Measurements from ENCODE around the gene ESPNL.

ESPNL gene

GRCh38 chr2:238102865-238103264, 2.7 kb downstream of the ESPNL start:
- Histone ChIP-seq H3K36me3 (ENCODE audit: insufficient read depth, low read length) (no peaks in the 10 kb centered on the region), H3K9me3 (replicated peaks; ENCODE audit: low read length) (no peaks in the 10 kb centered on the region), H3K27me3 (ENCODE audit: control insufficient read depth, insufficient read depth, low read length) (peaks cover 3% of the 10 kb centered on the region), H3K9ac (ENCODE audit: low read depth, low read length) (no peak overlapping the region), H3K4me1 (ENCODE audit: control insufficient read depth, insufficient read depth, low read length) (no peaks in the 10 kb centered on the region), H3K4me3 (ENCODE audit: low read length) (no peak overlapping the region), H3K4me2 (ENCODE audit: low read length) (no peak overlapping the region)

GRCh38 chr2:238103465-238104225, 3.5 kb downstream of the ESPNL start:
- Histone ChIP-seq H3K9ac (ENCODE audit: low read depth, low read length) (no peak overlapping the region), H3K4me1 (ENCODE audit: control insufficient read depth, insufficient read depth, low read length) (peaks cover 1% of the 10 kb centered on the region), H3K36me3 (ENCODE audit: insufficient read depth, low read length) (no peaks in the 10 kb centered on the region), H3K9me3 (replicated peaks; ENCODE audit: low read length) (no peaks in the 10 kb centered on the region), H3K27me3 (ENCODE audit: control insufficient read depth, insufficient read depth, low read length) (peaks cover 11% of the 10 kb centered on the region), H3K4me3 (ENCODE audit: low read length) (no peak overlapping the region), H3K4me2 (ENCODE audit: low read length) (no peak overlapping the region)

- Histone ChIP-seq H3K36me3 (ENCODE audit: insufficient read depth, low read length) (no peaks in the 10 kb centered on the region), H3K4me3 (ENCODE audit: low read length) (no peak overlapping the region), H3K9me3 (replicated peaks; ENCODE audit: low read length) (no peaks in the 10 kb centered on the region), H3K9ac (ENCODE audit: low read depth, low read length) (no peak overlapping the region), H3K27me3 (ENCODE audit: control insufficient read depth, insufficient read depth, low read length) (peaks cover 14% of the 10 kb centered on the region), H3K4me1 (ENCODE audit: control insufficient read depth, insufficient read depth, low read length) (peaks cover 5% of the 10 kb centered on the region), H3K4me2 (ENCODE audit: low read length) (no peak overlapping the region)
Observed at GRCh38 chr2:238104226-238104690, 4.1 kb downstream of the ESPNL start.

GRCh38 chr2:238104691-238105371, 4.7 kb downstream of the ESPNL start:
- Histone ChIP-seq H3K4me2 (ENCODE audit: low read length) (no peak overlapping the region), H3K4me1 (ENCODE audit: control insufficient read depth, insufficient read depth, low read length) (peaks cover 5% of the 10 kb centered on the region), H3K36me3 (ENCODE audit: insufficient read depth, low read length) (no peaks in the 10 kb centered on the region), H3K9me3 (replicated peaks; ENCODE audit: low read length) (no peaks in the 10 kb centered on the region), H3K4me3 (ENCODE audit: low read length) (no peak overlapping the region), H3K27me3 (ENCODE audit: control insufficient read depth, insufficient read depth, low read length) (peaks cover 14% of the 10 kb centered on the region), H3K9ac (ENCODE audit: low read depth, low read length) (no peak overlapping the region)

- H3K9ac ChIP-seq (ENCODE audit: low read depth, low read length) = no peak overlapping the region
- no peaks in the 10 kb centered on the region for H3K9me3 ChIP-seq (replicated peaks; ENCODE audit: low read length)
- no peak overlapping the region for H3K4me3 ChIP-seq (ENCODE audit: low read length)
- no peaks in the 10 kb centered on the region for H3K36me3 ChIP-seq (ENCODE audit: insufficient read depth, low read length)
- H3K4me2 ChIP-seq (ENCODE audit: low read length) = no peak overlapping the region
- peaks cover 14% of the 10 kb centered on the region for H3K27me3 ChIP-seq (ENCODE audit: control insufficient read depth, insufficient read depth, low read length)
- H3K4me1 ChIP-seq (ENCODE audit: control insufficient read depth, insufficient read depth, low read length) = peaks cover 5% of the 10 kb centered on the region
Observed at GRCh38 chr2:238105506-238106338, 5.6 kb downstream of the ESPNL start.

- peaks cover 14% of the 10 kb centered on the region for H3K27me3 ChIP-seq (ENCODE audit: control insufficient read depth, insufficient read depth, low read length)
- H3K4me2 ChIP-seq (ENCODE audit: low read length) = no peak overlapping the region
- no peak overlapping the region for H3K4me3 ChIP-seq (ENCODE audit: low read length)
- H3K4me1 ChIP-seq (ENCODE audit: control insufficient read depth, insufficient read depth, low read length) = peaks cover 5% of the 10 kb centered on the region
- H3K9ac ChIP-seq (ENCODE audit: low read depth, low read length) = no peak overlapping the region
- H3K36me3 ChIP-seq (ENCODE audit: insufficient read depth, low read length) = no peaks in the 10 kb centered on the region
- H3K9me3 ChIP-seq (replicated peaks; ENCODE audit: low read length) = no peaks in the 10 kb centered on the region
Observed at GRCh38 chr2:238106339-238106697, 6.2 kb downstream of the ESPNL start.

- Histone ChIP-seq H3K9me3 (replicated peaks; ENCODE audit: low read length) (no peaks in the 10 kb centered on the region), H3K36me3 (ENCODE audit: insufficient read depth, low read length) (no peaks in the 10 kb centered on the region), H3K4me3 (ENCODE audit: low read length) (no peak overlapping the region), H3K4me2 (ENCODE audit: low read length) (no peak overlapping the region), H3K4me1 (ENCODE audit: control insufficient read depth, insufficient read depth, low read length) (peaks cover 5% of the 10 kb centered on the region), H3K27me3 (ENCODE audit: control insufficient read depth, insufficient read depth, low read length) (peaks cover 14% of the 10 kb centered on the region), H3K9ac (ENCODE audit: low read depth, low read length) (no peak overlapping the region)
Observed at GRCh38 chr2:238106698-238107524, 6.8 kb downstream of the ESPNL start.

GRCh38 chr2:238107525-238108422, 7.6 kb downstream of the ESPNL start:
- peaks cover 14% of the 10 kb centered on the region for H3K27me3 ChIP-seq (ENCODE audit: control insufficient read depth, insufficient read depth, low read length)
- no peak overlapping the region for H3K9ac ChIP-seq (ENCODE audit: low read depth, low read length)

GRCh38 chr2:238108423-238109183, 8.5 kb downstream of the ESPNL start:
- Histone ChIP-seq H3K36me3 (ENCODE audit: insufficient read depth, low read length) (no peaks in the 10 kb centered on the region), H3K9ac (ENCODE audit: low read depth, low read length) (no peak overlapping the region), H3K27me3 (ENCODE audit: control insufficient read depth, insufficient read depth, low read length) (peaks cover 14% of the 10 kb centered on the region), H3K4me3 (ENCODE audit: low read length) (no peak overlapping the region), H3K4me1 (ENCODE audit: control insufficient read depth, insufficient read depth, low read length) (peaks cover 5% of the 10 kb centered on the region), H3K9me3 (replicated peaks; ENCODE audit: low read length) (peaks cover 3% of the 10 kb centered on the region), H3K4me2 (ENCODE audit: low read length) (no peak overlapping the region)

More at GRCh38 chr2:238107525-238108422, 7.6 kb downstream of the ESPNL start:
- Histone ChIP-seq H3K4me3 (ENCODE audit: low read length) (no peak overlapping the region), H3K36me3 (ENCODE audit: insufficient read depth, low read length) (no peaks in the 10 kb centered on the region), H3K4me1 (ENCODE audit: control insufficient read depth, insufficient read depth, low read length) (peaks cover 5% of the 10 kb centered on the region), H3K4me2 (ENCODE audit: low read length) (no peak overlapping the region), H3K9me3 (replicated peaks; ENCODE audit: low read length) (peaks cover 3% of the 10 kb centered on the region)

- no peaks in the 10 kb centered on the region for H3K36me3 ChIP-seq (ENCODE audit: insufficient read depth, low read length)
- peaks cover 3% of the 10 kb centered on the region for H3K9me3 ChIP-seq (replicated peaks; ENCODE audit: low read length)
- peaks cover 7% of the 10 kb centered on the region for H3K4me1 ChIP-seq (ENCODE audit: control insufficient read depth, insufficient read depth, low read length)
- peaks cover 9% of the 10 kb centered on the region for H3K27me3 ChIP-seq (ENCODE audit: control insufficient read depth, insufficient read depth, low read length)
- H3K4me3 ChIP-seq (ENCODE audit: low read length) = no peak overlapping the region
- no peak overlapping the region for H3K9ac ChIP-seq (ENCODE audit: low read depth, low read length)
- H3K4me2 ChIP-seq (ENCODE audit: low read length) = no peak overlapping the region
Observed at GRCh38 chr2:238113611-238114010, 13.5 kb downstream of the ESPNL start.

All from skeletal muscle satellite cell (primary cell).